ENCODE measurements around the gene SPTAN1. TPM values are rescaled to one million over a fixed set of nuclear protein-coding genes. Genes with fewer than 3 reads are reported as not detected.

Gene SPTAN1
- total and polyA plus RNA-seq, 2 donors (not counting 3 experiments of a cell fraction or from before 2014, with no cell fraction given), result 408 to 502 TPM

GRCh38 chr9:128634651-128635262 lies 82.4 kb downstream of the SPTAN1 start:
- peaks cover 11% of the 10 kb centered on the region for H3K4me1 ChIP-seq (ENCODE audit: control insufficient read depth, extremely low read depth, insufficient read depth, low read length)
- no peak overlapping the region for H3K27ac ChIP-seq (ENCODE audit: insufficient read depth, low read depth, low read length)
- H4K20me1 ChIP-seq (replicated peaks; ENCODE audit: control insufficient read depth, extremely low read depth, insufficient read depth, low read length), result no peaks in the 10 kb centered on the region
- no peaks in the 10 kb centered on the region for H3K9me1 ChIP-seq (replicated peaks; ENCODE audit: control insufficient read depth, extremely low read depth, insufficient read depth, low read length)
- no peak overlapping the region for H3K4me2 ChIP-seq (ENCODE audit: insufficient read depth, low read length)
- no peak overlapping the region for H2AFZ ChIP-seq (ENCODE audit: low read depth, low read length)
- no peaks in the 10 kb centered on the region for H3K27me3 ChIP-seq (ENCODE audit: control insufficient read depth in 2 of 2, insufficient read depth in 2 of 2, low read length in 2 of 2)
- H3K79me2 ChIP-seq (ENCODE audit: control insufficient read depth, insufficient read depth, low read length), result no peaks in the 10 kb centered on the region
- FAIRE-seq (no peak), DNase-seq (ENCODE audit: low read depth, low spot score) (no peak)
- dilution Hi-C loops (cut with MboI; ENCODE audit: extremely low pct_ligation_motif_present, low sequenced_read_pairs), result no loop called here
- POLR2A ChIA-PET, result interaction anchor here (0.9 to 1.0 kb wide), 2 partner anchors 17 to 49 kb away, joined by 3 read pairs; no protein-coding TSS in a partner anchor
- intact Hi-C loops (cut with micrococcal nuclease), result loop anchor here (1.0 to 5.0 kb wide), 4 partner anchors 55 to 183 kb away; partner anchors contain the start of genes ENDOG, PKN3, SET and ZER1
- CTCF ChIA-PET, result interaction anchor here (0.9 to 3.1 kb wide), 9 partner anchors 9 to 196 kb away, joined by 3 to 18 read pairs (median 6); partner anchors contain the start of gene PKN3
- peaks cover 22 to 40% of the 10 kb centered on the region in 2 experiments for H3K36me3 ChIP-seq (ENCODE audit: control insufficient read depth in 2 of 2, extremely low read depth in 1 of 2, insufficient read depth in 2 of 2, low read length in 2 of 2)
- H3K9ac ChIP-seq (replicated peaks; ENCODE audit: extremely low read depth, insufficient read depth, low read length), result no peak overlapping the region
- no peaks in the 10 kb centered on the region for H3K9me3 ChIP-seq (replicated peaks; ENCODE audit: control insufficient read depth, insufficient read depth, low read length)
- H3K4me3 ChIP-seq (replicated peaks in 1 of 3; ENCODE audit: insufficient read depth in 1 of 3, low read depth in 1 of 3, low read length in 3 of 3), result no peak overlapping the region
- BruUV-seq (replicated peaks), result no TSS peak
- TF ChIP-seq POLR2AphosphoS5 (IDR thresholded peaks at IDR 0.05; ENCODE audit: insufficient read depth, low read depth, low read length) (peak; percentile 40), MYC (IDR thresholded peaks at IDR 0.05; ENCODE audit: low read depth, low read length) (no peak)

GRCh38 chr9:128635266-128636023 lies 83.1 kb downstream of the SPTAN1 start:
- Histone ChIP-seq H3K79me2 (ENCODE audit: control insufficient read depth, insufficient read depth, low read length) (no peaks in the 10 kb centered on the region), H3K9me1 (replicated peaks; ENCODE audit: control insufficient read depth, extremely low read depth, insufficient read depth, low read length) (no peaks in the 10 kb centered on the region), H3K9me3 (replicated peaks; ENCODE audit: control insufficient read depth, insufficient read depth, low read length) (no peaks in the 10 kb centered on the region), H4K20me1 (replicated peaks; ENCODE audit: control insufficient read depth, extremely low read depth, insufficient read depth, low read length) (no peaks in the 10 kb centered on the region), H2AFZ (ENCODE audit: low read depth, low read length) (no peak overlapping the region), H3K9ac (replicated peaks; ENCODE audit: extremely low read depth, insufficient read depth, low read length) (peak overlapping the region; percentile 36), H3K27me3 (ENCODE audit: control insufficient read depth in 2 of 2, insufficient read depth in 2 of 2, low read length in 2 of 2) (no peaks in the 10 kb centered on the region), H3K4me3 (replicated peaks in 1 of 3; ENCODE audit: insufficient read depth in 1 of 3, low read depth in 1 of 3, low read length in 3 of 3) (no peak overlapping the region), H3K4me1 (ENCODE audit: control insufficient read depth, extremely low read depth, insufficient read depth, low read length) (peaks cover 11% of the 10 kb centered on the region), H3K36me3 (ENCODE audit: control insufficient read depth in 2 of 2, extremely low read depth in 1 of 2, insufficient read depth in 2 of 2, low read length in 2 of 2) (peaks cover 17 to 35% of the 10 kb centered on the region in 2 experiments), H3K27ac (ENCODE audit: insufficient read depth, low read depth, low read length) (peak overlapping the region; percentile 64), H3K4me2 (ENCODE audit: insufficient read depth, low read length) (no peak overlapping the region)
- intact Hi-C loops (cut with micrococcal nuclease), result loop anchor here (1.0 to 5.0 kb wide), 4 partner anchors 54 to 182 kb away; partner anchors contain the start of genes ENDOG, PKN3, SET and ZER1
- TF ChIP-seq MAX (IDR thresholded peaks at IDR 0.05; ENCODE audit: insufficient read depth, insufficient read length) (no peak), GATA2 (IDR thresholded peaks at IDR 0.05; ENCODE audit: insufficient read depth, insufficient read length, low read depth, low read length) (no peak), FOS (IDR thresholded peaks at IDR 0.05; ENCODE audit: borderline replicate concordance, insufficient read depth, low read length) (peak; percentile 91), POLR2A (IDR thresholded peaks at IDR 0.05; ENCODE audit: low read depth, low read length) (peak; percentile 61), CTCF (IDR thresholded peaks at IDR 0.05; ENCODE audit: extremely low read depth in 1 of 2, insufficient read depth in 1 of 2, low read depth in 1 of 2, low read length in 2 of 2) (peak; percentile 83 to 86), POLR2AphosphoS5 (IDR thresholded peaks at IDR 0.05; ENCODE audit: insufficient read depth, low read depth, low read length) (peak; percentile 85), MYC (IDR thresholded peaks at IDR 0.05; ENCODE audit: low read depth, low read length) (no peak), EZH2 (IDR thresholded peaks at IDR 0.05; ENCODE audit: borderline replicate concordance, low read depth, low read length, severe bottlenecking) (no peak), JUN (IDR thresholded peaks at IDR 0.05; ENCODE audit: borderline replicate concordance, insufficient read depth, insufficient read length, low read depth) (peak; percentile 73)
- FAIRE-seq, result peak; percentile 96
- BruUV-seq (replicated peaks), result no TSS peak
- CTCF ChIA-PET, result interaction anchor here (0.6 to 3.1 kb wide), 18 partner anchors 8 to 273 kb away, joined by 3 to 18 read pairs (median 4); partner anchors contain the start of genes DYNC2I2, ENDOG and PKN3
- peak; percentile 86 for DNase-seq (ENCODE audit: low read depth, low spot score)
- POLR2A ChIA-PET, result interaction anchor here (0.6 to 1.0 kb wide), 4 partner anchors 18 to 130 kb away, joined by 3 to 4 read pairs (median 3); no protein-coding TSS in a partner anchor
- dilution Hi-C loops (cut with MboI; ENCODE audit: extremely low pct_ligation_motif_present, low sequenced_read_pairs), result no loop called here

Data from endothelial cell of umbilical vein (primary cell).